Stomach (tissue), 4 donors: ENCODE measurements around the gene TKTL1.

Source experiments
- EP300 ChIP-seq: sonication (generic); formaldehyde crosslinking; IDR thresholded peaks from one replicate; pipeline ENCODE4 v1.6.1; 2017; ENCODE audit warnings: antibody characterized with exemption
- POLR2A ChIP-seq, 4 donors: fragments of 450-650 bp; IDR thresholded peaks; one replicate each; pipeline ENCODE4 v1.6.1; 2016; ENCODE audit warnings: antibody characterized with exemption in 4 of 4, control low read depth in 2 of 4, mild to moderate bottlenecking in 1 of 4, moderate library complexity in 1 of 4
- POLR2AphosphoS5 ChIP-seq, 3 donors: sonication (generic); formaldehyde crosslinking; IDR thresholded peaks; one replicate each; pipeline ENCODE4 v1.6.1; 2016; ENCODE audit warnings: antibody characterized with exemption in 3 of 3
- TF ChIP-seq, protein P1 (sequence below), 7 experiments: fragments of 450-650 bp in 4 of 7; fragments of 200-600 bp in 3 of 7; sonication (generic) in 3 of 7; IDR thresholded peaks; one replicate each; pipeline ENCODE4 v1.5.1; 2016 to 2019; ENCODE audit warnings: antibody characterized with exemption in 7 of 7, control low read depth in 2 of 7, mild to moderate bottlenecking in 1 of 7

- TF ChIP-seq EP300 (no peak), POLR2AphosphoS5 (IDR thresholded peaks at IDR 0.05) (no peak), POLR2A (IDR thresholded peaks at IDR 0.05) (no peak)
- TF ChIP-seq, protein P1, sequence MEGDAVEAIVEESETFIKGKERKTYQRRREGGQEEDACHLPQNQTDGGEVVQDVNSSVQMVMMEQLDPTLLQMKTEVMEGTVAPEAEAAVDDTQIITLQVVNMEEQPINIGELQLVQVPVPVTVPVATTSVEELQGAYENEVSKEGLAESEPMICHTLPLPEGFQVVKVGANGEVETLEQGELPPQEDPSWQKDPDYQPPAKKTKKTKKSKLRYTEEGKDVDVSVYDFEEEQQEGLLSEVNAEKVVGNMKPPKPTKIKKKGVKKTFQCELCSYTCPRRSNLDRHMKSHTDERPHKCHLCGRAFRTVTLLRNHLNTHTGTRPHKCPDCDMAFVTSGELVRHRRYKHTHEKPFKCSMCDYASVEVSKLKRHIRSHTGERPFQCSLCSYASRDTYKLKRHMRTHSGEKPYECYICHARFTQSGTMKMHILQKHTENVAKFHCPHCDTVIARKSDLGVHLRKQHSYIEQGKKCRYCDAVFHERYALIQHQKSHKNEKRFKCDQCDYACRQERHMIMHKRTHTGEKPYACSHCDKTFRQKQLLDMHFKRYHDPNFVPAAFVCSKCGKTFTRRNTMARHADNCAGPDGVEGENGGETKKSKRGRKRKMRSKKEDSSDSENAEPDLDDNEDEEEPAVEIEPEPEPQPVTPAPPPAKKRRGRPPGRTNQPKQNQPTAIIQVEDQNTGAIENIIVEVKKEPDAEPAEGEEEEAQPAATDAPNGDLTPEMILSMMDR (IDR thresholded peaks at IDR 0.05) = no peak
These were observed 63.2 kb downstream of the TKTL1 start for GRCh38 chrX:154358829-154359228.
